Daoy (cell line): ENCODE results near the gene ADORA2A. TPM values are rescaled to one million over a fixed set of nuclear protein-coding genes. Genes with fewer than 3 reads are reported as not detected.

ENCODE experiments used
- DNase-seq: peaks from one replicate; pipeline ENCODE4 v3.0.0-alpha.2; 2015; ENCODE audit warnings: low read depth
- total RNA-seq: library from RNA; depleted of rRNA; stranded (reverse); fragments of >200 nt; shearing (Covaris generic); gene quantifications from 2 replicates; pipeline ENCODE4 v1.2.3, GENCODE V29; 2014

The ADORA2A gene
- total RNA-seq, 1 experiment from 2014 or later, result 2.7 TPM

GRCh38 chr22:24418786-24419474 is 8.5 kb upstream of the ADORA2A start:
- no peak for DNase-seq

GRCh38 chr22:24419475-24419850 is 7.9 kb upstream of the ADORA2A start:
- DNase-seq, result no peak

GRCh38 chr22:24420072-24420976 is 7.1 kb upstream of the ADORA2A start:
- no peak for DNase-seq

- no peak for DNase-seq
These were observed 6.4 kb upstream of the ADORA2A start for GRCh38 chr22:24420977-24421343.

GRCh38 chr22:24421428-24421931 is 5.9 kb upstream of the ADORA2A start:
- DNase-seq, result peak; percentile 30

GRCh38 chr22:24422102-24422665 is 5.2 kb upstream of the ADORA2A start:
- DNase-seq, result no peak

- DNase-seq, result peak; percentile 59
These were observed 3.8 kb upstream of the ADORA2A start for GRCh38 chr22:24423519-24424000.

- peak; percentile 40 for DNase-seq
These were observed 3.1 kb upstream of the ADORA2A start for GRCh38 chr22:24424001-24424900.

- no peak for DNase-seq
These were observed 2.3 kb upstream of the ADORA2A start for GRCh38 chr22:24424901-24425775.

GRCh38 chr22:24426436-24426835 is 963 bp upstream of the ADORA2A start:
- DNase-seq, result no peak

- DNase-seq, result no peak
These were observed 424 bp upstream of the ADORA2A start for GRCh38 chr22:24426851-24427499.

- DNase-seq, result no peak
These were observed 1.5 kb downstream of the ADORA2A start for GRCh38 chr22:24428751-24429410.

- peak; percentile 51 for DNase-seq
These were observed 2.3 kb downstream of the ADORA2A start for GRCh38 chr22:24429411-24430365.

GRCh38 chr22:24430431-24431308 is 3.3 kb downstream of the ADORA2A start:
- DNase-seq, result no peak

- DNase-seq, result no peak
These were observed 4.1 kb downstream of the ADORA2A start for GRCh38 chr22:24431309-24432034.
